GM19397 (cell line): Measurements from ENCODE around the gene SATL1.
"Not testable (repeated sequence)": the region's sequence is repeated elsewhere in the genome, so short reads cannot be mapped to it uniquely, and the experiment has no call there.

Experiments
- ATAC-seq: cut with Tn5 transposase; IDR thresholded peaks from one replicate; pipeline ENCODE4 v1.9.1; 2021; ENCODE audit warnings: mild to moderate bottlenecking, moderate library complexity; ENCODE audit not compliant: unreplicated experiment

Gene SATL1

GRCh38 chrX:85109235-85109634 is 134.3 kb downstream of the SATL1 start:
- ATAC-seq: no peak

GRCh38 chrX:85108165-85108564 is 135.4 kb downstream of the SATL1 start:
- no peak for ATAC-seq

- ATAC-seq: no peak
These were observed 136.2 kb downstream of the SATL1 start for GRCh38 chrX:85107407-85107806.

GRCh38 chrX:85089321-85089840 is 154.2 kb downstream of the SATL1 start:
- no peak for ATAC-seq

- ATAC-seq: peak; percentile 61
These were observed 158.7 kb downstream of the SATL1 start for GRCh38 chrX:85084770-85085393.

- ATAC-seq: not testable (repeated sequence)
These were observed 166.3 kb downstream of the SATL1 start for GRCh38 chrX:85077247-85077646.

GRCh38 chrX:85065512-85066198 is 177.9 kb downstream of the SATL1 start:
- no peak for ATAC-seq

GRCh38 chrX:85052636-85053343 is 190.8 kb downstream of the SATL1 start:
- no peak for ATAC-seq

- ATAC-seq: no peak
These were observed 191.4 kb downstream of the SATL1 start for GRCh38 chrX:85052205-85052604.

- no peak for ATAC-seq
These were observed 192.0 kb downstream of the SATL1 start for GRCh38 chrX:85051627-85052026.
